Ovary (tissue), 3 donors: ENCODE data around the gene TOP2A.

Experiments
- CTCF ChIP-seq, 3 donors: fragments of 450-650 bp in 2 of 3; fragments of 200-600 bp in 1 of 3; IDR thresholded peaks; one replicate each; pipeline versions ENCODE4 v1.5.1 to v1.8.0; 2016 to 2022; ENCODE audit warnings: antibody characterized with exemption in 3 of 3, mild to moderate bottlenecking in 1 of 3
- POLR2A ChIP-seq: fragments of 450-650 bp; IDR thresholded peaks from one replicate; pipeline ENCODE4 v1.6.1; 2017; ENCODE audit warnings: antibody characterized with exemption, mild to moderate bottlenecking, moderate library complexity
- donor health status: DM: no; HTN: no; CAD: no.

GRCh38 chr17:40417609-40418427, at the start of gene TOP2A:
- TF ChIP-seq CTCF (IDR thresholded peaks at IDR 0.05): no peak
- no peak for TF ChIP-seq POLR2A
